DND-41 (cell line): ENCODE data around the gene MALT1.

Experiments used
- EZH2 ChIP-seq: IDR thresholded peaks from 3 replicates; pipeline ENCODE4 v1.6.1; 2012; ENCODE audit warnings: borderline replicate concordance, low read depth, mild to moderate bottlenecking, moderate library complexity, low read length, inconsistent platforms; ENCODE audit not compliant: severe bottlenecking
- TF ChIP-seq, protein P1 (sequence below): IDR thresholded peaks from 2 replicates; pipeline ENCODE4 v1.5.1; 2012; ENCODE audit warnings: borderline replicate concordance, low read length, moderate library complexity, mild to moderate bottlenecking; ENCODE audit not compliant: poor library complexity, severe bottlenecking; ENCODE audit errors: extremely low read depth

DNA sequence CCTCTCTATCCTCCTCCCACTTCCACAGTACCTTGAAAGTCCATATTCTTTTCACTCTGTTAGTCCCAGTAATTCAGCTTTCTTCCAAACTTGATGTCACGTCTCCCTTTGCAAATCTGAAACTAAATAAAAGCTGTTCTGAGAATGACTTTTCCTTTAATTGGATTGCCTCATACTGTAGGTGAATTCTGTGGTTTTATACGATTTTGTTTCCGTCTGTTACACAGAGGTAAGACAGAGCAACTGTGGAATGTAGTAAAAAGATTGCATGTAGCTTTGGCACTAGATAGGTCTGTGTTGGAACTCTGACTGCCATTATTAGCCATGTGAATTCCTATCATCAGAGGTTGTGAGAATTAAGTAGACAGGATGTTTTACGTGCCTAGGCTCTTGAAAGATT is 25.9 kb downstream of the MALT1 start:
- TF ChIP-seq, protein P1, sequence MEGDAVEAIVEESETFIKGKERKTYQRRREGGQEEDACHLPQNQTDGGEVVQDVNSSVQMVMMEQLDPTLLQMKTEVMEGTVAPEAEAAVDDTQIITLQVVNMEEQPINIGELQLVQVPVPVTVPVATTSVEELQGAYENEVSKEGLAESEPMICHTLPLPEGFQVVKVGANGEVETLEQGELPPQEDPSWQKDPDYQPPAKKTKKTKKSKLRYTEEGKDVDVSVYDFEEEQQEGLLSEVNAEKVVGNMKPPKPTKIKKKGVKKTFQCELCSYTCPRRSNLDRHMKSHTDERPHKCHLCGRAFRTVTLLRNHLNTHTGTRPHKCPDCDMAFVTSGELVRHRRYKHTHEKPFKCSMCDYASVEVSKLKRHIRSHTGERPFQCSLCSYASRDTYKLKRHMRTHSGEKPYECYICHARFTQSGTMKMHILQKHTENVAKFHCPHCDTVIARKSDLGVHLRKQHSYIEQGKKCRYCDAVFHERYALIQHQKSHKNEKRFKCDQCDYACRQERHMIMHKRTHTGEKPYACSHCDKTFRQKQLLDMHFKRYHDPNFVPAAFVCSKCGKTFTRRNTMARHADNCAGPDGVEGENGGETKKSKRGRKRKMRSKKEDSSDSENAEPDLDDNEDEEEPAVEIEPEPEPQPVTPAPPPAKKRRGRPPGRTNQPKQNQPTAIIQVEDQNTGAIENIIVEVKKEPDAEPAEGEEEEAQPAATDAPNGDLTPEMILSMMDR: no peak
- no peak for TF ChIP-seq EZH2
